GM10847 (cell line): ENCODE measurements around the gene STK26.

ENCODE experiments used
- POLR2A ChIP-seq: IDR thresholded peaks from 2 replicates; pipeline ENCODE4 v1.6.1; 2011; ENCODE audit not compliant: insufficient read length; ENCODE audit errors: extremely low read depth

The STK26 gene

DNA sequence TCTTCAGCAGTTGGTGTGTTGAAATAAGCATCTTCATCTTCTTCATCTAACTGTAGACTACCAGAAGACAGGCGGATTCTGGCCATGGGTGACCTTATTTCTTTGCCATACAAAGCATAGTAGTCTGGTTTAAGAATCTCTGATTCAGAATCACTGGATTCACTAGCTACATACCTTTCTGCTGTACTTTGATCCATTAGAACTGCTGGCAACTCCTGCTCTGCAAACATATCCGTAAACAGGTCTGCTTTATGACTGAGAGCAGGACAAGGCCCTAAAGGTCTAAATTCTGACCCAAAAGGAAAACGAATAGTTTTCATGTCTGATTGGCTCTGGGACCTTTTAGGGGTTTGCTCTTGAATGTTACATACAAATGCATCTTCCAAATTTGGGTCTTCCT is 54.8 kb downstream of the STK26 start:
- no peak for TF ChIP-seq POLR2A

DNA sequence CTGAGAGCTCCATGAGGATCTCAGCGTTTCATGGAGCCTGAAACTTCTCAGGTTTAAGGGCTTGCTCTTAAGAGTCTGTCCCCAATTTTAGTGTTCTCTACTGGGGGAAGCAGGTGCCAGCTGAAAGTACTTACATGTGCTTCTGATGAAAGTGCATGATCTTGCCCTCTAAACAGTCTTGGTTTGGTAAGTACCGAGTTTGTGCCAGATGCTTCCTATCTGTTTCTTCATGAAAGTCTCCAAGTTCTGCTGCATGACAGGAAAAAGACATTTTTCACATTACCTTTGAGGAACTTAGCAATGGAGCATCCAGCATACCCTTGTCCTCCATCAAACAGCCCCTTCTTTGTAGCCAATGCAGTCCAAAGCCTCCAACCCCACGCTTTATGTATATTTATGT is 62.7 kb downstream of the STK26 start:
- no peak for TF ChIP-seq POLR2A

DNA sequence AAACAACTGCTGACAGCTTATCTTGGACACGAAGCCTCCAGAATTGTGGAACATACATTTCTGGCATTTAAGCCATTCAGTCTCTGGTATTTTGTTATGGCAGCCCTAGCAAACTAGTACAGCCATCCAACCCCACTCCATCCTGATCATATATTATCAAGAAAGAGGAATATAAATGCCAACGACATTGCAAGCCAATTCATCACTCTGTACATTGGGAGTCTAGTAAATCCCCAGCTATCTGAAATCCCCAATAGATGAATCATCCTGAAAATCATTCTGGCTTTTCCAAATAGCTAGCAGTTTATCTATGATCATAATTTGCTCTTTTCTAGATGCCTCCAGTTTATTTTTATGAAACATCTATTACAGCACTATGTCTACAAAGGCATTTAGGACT is 63.6 kb downstream of the STK26 start:
- no peak for TF ChIP-seq POLR2A

- TF ChIP-seq POLR2A, result no peak
These were observed 65.8 kb downstream of the STK26 start for GRCh38 chrX:132088864-132089263.

DNA sequence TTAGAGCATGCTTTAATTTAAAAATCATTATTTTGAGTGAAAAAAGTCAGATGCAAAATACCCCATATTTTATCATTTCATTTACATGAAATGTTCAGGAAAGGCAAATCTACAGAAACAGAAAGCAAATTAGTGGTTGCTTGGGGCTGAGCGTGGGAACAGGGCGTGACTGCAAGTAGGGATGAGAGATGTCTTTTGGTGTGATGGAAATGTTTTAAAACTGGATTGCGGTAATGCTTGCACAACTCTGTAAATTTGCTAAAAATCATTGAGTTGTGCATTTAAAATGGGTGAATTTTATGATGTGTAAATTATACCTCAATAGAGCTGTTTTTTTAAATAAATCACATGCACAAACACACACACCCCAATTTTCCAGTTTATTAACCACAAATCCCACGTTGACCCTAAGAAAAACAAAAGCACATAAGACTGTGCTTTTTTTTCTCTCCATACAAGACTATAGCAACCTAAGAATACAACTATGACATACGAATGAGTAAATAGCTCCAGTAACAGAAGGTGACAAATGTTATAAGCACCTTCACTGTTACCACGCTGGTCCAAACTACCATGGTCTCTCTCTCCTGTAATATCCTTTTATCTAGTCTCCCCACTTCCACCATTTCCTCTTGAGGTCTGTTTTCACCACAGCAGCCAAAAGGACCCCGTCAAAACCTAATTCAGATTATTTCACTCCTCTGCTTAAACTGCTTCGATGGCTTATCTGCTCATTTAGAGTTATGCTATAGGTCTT is 67.5 kb downstream of the STK26 start:
- TF ChIP-seq POLR2A, result no peak

DNA sequence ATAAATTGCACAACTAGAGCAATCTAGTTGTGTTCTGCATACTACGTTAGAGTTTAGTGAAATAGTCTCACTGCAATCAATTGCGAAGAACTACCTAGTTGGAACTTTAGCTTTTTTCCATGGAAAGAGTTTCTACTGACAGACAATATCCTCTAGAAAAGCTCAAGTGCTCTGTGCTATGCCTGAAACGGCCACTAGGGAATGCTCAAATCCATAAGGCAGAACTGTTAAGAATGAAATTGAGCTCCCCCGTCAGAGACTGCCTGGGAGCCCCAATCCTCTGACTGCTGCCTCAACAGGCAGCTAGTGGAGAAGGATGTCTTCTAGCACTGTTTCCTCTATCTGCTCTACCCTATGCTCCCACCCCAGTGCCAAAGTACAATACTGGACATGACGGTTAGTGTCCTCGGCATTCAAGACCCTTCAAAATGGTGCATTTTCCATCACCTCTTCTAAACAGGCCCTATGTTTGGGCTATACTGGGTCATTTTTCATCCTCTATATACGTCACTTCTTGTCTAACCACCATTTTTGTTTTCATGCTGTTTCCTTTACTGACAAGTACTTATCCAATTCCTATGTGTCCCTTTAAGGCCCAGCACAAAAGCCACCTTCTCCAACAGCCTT is 69.5 kb downstream of the STK26 start:
- no peak for TF ChIP-seq POLR2A

DNA sequence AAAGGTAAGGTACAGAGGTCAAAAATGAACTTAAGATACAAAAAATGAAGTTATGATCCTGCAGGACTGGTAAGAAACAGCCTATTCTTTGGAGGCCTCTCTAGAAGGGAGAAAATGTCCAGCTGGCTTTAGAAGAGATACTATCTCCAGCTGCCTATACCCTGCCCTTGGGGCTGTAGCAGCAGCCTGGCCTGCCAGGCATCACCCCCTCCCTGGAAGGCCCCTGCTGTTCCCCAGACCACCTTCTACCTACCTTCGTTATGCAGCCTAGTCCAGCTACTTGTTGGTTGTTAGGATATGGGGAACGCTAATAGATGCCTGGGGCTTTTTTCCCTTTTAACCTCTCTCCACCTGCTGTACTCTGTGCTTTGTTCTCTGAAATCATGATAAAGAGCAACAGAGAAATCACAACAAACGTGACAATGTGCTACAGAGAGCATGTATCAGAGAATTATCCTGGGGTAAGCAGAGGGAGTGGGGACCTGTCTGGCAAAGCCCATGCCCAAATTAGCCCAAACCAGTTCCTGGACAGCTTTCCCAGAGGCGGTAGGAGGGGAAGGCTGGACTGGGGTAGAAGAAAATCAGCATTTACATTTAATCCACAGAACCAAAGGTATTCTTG is 70.2 kb downstream of the STK26 start:
- TF ChIP-seq POLR2A, result no peak

DNA sequence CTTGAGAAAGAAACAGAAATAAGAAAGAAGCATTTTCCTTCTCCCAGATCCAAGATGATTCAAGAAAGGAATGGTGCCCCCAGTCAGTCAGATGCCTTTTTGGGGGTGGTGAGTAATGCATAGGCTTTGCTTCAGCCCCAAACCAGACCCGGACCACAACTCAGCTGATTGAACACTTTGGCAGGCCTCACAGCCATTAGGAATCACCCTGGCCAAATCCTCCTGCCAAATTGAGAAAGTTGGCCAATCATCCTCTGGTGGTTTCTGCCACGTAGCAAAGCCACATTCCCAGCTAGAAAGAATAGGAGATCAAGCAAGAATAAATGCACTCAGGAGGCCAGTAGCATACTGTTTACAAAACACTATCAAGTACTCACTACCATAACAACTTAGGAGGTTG is 71.1 kb downstream of the STK26 start:
- no peak for TF ChIP-seq POLR2A

GRCh38 chrX:132101206-132101605 is 78.1 kb downstream of the STK26 start:
- no peak for TF ChIP-seq POLR2A

DNA sequence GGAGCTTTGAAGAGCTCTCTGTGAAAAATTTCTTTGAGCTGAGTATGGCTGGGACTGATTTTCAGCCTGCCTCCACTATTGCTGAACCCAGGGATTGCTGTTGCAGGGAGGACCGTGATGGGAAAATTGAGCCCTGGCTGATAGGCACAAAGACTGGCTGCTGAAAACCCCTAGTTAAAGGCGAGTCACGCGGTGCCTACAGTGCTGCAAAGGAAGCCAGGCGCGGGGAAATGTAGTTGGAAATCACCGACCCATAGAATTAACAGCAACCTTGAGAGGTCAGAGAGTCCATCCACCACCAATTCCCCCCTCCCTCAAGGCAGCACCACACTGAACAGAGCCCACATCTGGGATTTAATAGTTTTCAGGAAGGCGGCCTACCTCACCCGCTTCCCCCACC is 78.7 kb downstream of the STK26 start:
- TF ChIP-seq POLR2A, result no peak

DNA sequence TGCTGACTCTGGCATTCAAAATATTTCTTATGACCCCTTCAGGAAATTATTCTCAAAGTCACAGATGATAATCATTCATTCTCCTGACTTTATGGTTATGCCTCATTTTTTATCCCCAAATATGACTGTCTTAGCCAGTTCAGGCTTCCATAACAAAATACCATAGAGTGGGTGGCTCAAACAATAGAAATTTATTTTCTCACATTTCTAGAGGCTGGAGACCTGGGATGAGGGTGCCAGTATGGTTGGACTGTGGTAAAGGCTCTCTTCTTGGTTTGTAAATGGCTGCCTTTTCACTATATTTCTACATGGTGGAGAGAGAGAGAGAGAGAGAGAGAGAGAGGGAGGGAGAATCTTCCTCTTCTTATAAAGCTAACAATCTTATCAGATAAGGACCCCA is 84.2 kb downstream of the STK26 start:
- TF ChIP-seq POLR2A, result no peak

GRCh38 chrX:132114607-132115006 is 91.5 kb downstream of the STK26 start:
- TF ChIP-seq POLR2A, result no peak

DNA sequence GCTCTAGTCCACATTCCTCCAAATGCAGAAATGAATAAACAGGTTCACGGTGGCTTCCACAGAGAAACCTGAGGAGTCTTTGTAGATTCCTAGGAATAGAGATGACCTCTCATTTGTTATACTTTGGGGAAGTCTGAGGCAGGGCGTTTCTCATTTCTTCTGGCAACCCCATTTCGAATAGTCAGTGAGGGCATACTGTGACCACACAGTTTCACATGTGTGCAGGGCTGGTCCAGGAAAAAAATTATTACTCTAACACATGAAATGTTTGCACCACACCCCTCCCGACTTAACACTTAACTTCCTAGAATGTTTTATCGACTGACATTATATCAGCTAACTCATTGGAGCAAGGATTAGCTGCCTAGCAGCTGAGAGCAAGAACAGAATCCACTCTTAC is 92.7 kb downstream of the STK26 start:
- TF ChIP-seq POLR2A, result no peak

DNA sequence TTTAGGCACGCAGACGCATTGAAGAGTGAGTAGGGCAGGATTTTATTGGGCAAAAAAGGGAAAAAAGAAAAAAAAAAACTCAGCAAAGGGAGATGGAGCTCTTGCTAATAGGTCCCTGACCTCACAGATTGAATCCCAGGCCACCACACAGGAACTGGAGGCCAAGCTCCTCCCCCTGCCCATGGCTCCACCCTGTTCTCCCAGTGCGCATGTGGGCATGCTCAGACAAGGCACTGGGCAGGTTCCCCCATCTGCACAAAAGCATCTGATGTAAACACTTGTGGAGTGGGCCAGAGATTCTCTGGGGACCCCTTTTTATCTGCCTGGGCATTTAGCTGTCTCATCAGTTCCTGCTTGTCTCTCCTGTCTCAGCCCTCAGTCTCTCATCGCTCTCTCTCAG is 95.3 kb downstream of the STK26 start:
- TF ChIP-seq POLR2A, result no peak

DNA sequence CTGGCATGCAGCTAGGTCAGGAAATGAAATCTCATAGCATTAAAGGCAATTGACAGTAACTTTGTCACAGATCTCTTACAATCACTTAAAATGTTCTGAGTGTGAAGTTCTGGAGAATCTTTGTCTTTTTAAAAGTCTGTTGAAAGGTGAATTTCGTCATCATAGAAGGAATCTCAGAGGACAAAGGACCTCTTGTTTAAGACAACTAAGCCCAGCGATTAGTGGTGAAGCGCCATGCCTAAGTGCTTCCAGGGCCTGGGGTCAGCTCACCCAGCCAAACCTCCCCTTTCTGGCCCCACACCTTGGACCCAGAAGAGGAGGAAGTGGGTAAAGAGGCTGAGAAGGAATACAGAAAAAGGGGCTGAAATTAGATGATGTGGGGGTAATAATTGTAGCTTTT is 96.2 kb downstream of the STK26 start:
- TF ChIP-seq POLR2A, result no peak

DNA sequence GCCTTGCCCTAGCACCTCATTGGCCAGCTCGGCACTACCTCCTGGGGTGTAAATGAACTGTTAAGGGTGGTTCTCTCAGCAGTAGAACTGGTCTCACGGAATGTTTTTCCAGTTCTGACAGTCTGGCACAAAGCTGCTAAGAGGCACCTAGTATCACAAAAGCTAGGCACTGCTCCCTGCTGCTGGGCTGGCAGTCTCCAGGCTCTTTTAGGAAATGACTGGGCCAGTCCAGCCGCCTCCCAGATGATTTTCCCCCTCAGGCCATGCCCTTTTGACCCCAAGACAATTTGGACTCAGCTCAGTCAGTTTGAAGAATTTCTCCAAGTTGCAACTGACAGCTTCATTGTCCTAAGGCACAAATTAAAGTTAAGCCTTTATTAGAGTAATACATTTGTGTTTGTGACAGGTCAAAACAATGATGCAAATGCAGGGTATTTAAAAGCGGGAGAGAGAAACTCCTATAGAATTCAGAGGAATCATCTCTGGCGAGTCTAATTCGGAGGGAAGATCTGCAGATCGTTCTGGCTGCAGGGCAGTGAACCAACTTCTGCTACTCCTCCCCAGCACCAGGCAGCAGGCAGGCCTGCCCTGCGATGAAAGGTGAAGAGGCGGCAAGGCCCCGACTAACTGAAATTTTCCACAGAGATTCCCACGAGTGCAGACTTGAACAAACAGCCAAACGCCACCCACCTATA is 96.9 kb downstream of the STK26 start:
- no peak for TF ChIP-seq POLR2A
